Embryonic facial prominence (tissue), 1 donor: ENCODE data around the gene CFAP46.

ENCODE experiments used
- DNase-seq: peaks from one replicate; pipeline ENCODE4 v3.0.0-alpha.2; 2016; ENCODE audit errors: extremely low spot score

CFAP46 gene

DNA sequence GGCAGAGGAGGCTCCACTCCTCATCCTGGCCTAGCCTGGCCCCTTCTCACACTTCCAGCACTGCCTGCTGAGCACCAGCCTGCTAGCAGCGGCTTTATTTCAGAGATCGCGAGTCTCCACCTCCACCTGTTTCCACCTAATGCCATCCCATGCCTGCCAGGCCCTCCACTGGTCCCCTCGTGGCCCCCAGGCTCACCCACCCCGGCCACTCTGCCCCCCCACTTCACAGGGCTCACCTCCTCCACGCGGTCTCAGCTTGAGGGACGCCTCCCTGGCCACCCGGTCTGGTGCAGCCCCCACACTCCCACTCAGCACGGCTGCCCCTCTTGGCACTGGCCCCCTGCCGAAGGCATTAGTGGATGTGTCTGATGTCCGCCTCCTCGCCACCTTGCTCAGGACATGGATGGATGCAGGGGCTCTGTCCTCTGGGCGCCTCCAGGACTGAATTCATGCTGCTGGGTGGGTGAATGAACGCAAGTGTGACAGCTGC lies 152.7 kb downstream of the CFAP46 start:
- no peak for DNase-seq

DNA sequence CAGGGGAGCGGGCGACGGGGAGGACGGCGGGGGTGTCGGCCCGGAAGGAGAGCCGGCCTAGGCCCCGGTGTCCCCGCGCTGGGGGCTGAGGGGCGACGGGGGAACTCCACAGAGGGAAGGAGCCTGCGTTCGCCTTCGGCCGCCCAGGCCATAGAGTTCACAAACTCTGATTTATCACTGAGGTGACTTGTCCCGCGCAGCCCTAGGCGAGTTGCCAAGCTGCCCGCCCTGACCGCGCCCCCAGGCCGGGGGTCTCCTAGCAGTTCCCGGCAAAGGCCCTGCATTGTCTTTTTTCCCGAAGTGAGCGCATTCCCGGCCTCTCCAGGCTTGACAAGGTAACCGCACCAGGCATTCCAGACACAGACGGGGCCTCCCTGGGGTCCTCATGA lies 153.5 kb downstream of the CFAP46 start:
- DNase-seq, result no peak

- no peak for DNase-seq
Measured at GRCh38 chr10:132788180-132788830, 154.1 kb downstream of the CFAP46 start.

DNA sequence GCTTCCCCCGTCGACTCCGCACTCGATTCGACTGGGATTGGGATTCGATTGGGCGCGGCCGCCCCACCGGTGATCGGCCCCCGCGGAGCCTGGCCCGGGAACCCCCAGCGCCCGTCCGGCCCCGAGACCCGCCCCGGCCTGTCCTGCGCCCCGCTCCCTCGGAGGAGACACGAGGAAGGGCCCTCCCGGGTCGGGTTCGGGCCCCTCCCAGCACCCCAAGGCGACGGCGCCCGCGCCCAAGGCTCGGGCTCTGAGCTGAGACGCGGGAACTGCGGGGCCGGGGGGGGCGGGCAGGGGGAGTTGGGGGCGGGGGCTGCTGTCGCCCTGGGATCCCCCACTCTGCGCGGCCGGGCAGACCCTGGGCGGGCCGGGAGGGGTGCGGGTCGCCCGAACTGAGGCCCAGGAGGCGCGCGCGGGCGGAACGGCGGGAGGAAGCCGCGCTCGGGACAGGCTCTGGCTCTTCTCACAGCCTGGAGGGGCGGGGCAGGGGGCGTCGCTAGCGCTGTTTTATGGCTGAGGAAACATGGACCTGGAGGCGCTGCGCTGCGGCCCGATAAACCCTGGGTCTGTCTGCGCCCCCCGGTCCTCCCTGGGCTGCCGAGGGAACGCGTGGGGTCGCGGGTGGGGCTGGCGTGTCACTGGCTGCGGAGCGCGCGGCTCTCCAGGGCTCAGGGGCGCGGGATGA lies 154.7 kb downstream of the CFAP46 start:
- no peak for DNase-seq

DNA sequence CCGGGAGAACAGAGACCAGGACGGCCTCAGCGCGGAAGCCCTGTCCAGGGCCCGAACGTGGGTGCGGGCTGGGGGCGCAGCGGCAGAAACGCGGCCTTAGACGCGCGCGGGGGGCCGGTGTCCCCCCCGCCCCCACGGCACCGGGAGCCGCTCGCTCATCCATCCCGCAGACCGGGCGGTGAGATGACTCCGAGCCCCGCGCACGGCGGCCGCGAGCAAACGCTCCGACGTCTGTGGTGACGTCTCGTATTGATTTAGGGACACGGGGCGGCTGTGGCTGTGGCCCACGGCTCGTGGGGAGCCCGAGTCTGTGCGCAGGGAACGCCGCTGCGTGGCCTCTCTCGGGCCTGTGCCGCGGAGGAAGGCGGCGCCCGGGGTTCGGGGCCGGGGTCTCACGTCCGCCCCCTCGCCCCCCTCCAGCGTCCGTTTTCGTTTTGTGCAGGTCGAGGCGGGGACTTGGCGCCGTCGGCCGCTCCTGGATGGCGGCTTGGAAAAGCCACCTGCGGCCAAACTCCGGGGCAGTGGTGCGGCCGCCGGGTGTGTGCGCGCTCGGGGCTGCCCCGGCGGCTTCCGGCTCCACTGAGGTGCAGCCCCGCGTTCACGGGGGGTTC lies 155.4 kb downstream of the CFAP46 start:
- DNase-seq, result no peak

- no peak for DNase-seq
Measured at GRCh38 chr10:132786476-132786883, 155.9 kb downstream of the CFAP46 start.

GRCh38 chr10:132785723-132786475 lies 156.5 kb downstream of the CFAP46 start, which contains the start of gene NKX6-2:
Gene NKX6-2, minus strand, starts transcription at chr10:132786147. Its CDS starts 199 bp downstream, at chr10:132785948.
- DNase-seq, result no peak

- DNase-seq, result no peak
Measured at GRCh38 chr10:132784866-132785722, 157.3 kb downstream of the CFAP46 start.

- no peak for DNase-seq
Measured at GRCh38 chr10:132783940-132784865, 158.2 kb downstream of the CFAP46 start.

DNA sequence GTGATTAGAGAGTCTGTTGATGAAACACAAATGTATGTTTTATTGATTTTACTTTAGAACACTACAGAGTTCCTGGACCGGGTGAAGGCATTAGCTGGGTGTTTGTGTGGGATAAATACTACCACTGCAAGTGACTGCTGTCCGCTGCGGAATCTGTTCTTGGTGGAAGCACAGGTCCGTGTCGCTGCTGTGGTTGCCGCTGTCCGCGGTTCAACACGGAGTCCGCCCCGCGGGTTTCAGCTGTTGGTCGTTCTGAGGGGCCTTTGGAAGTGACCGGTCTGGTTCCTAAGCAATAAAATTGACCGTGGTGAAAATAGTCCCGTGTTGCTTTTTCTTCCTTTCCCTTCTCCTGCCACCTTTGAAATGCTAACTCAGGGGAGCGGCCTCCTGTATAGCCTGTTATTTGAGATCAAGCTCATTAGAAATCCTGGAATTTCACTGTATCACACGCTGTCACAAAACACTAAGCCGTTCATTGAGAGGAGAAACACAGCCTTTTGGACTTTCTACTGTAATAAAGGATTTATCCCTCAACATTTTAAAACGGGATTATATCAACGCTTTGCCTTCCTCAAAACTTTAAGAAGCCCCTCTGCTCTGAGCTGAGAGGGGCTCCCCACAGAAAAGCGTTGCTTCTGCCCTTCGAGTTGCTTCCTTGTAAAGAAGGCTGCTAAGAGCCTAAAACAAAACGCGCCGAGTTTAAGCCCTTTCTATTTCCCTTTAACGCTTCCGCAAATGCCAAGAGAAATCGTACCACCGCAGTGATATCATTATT lies 159.0 kb downstream of the CFAP46 start:
- DNase-seq, result no peak

DNA sequence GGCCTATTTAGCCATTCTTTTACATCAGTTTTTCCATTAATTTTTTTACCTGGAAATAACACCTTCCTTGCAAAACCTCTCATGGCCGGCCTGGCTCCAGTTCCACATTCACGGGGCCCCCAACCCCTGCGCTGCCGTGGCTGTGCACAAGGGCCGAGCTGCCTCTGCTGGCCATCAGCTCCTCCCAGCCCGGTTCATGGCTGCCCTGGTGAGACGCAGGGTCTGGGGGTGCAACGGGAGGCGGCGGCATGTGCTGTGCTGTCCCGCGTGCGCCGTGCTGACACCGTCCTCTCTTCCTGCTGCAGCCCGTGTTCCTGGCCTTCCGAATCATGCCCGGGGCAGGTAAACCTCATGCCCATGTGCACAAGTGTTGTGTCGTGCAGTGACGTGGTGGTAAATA lies 160.8 kb downstream of the CFAP46 start:
- DNase-seq, result no peak

- no peak for DNase-seq
Measured at GRCh38 chr10:132780356-132780755, 162.0 kb downstream of the CFAP46 start.

GRCh38 chr10:132779549-132780294 lies 162.6 kb downstream of the CFAP46 start:
- no peak for DNase-seq

- no peak for DNase-seq
Measured at GRCh38 chr10:132777441-132777840, 164.9 kb downstream of the CFAP46 start.

DNA sequence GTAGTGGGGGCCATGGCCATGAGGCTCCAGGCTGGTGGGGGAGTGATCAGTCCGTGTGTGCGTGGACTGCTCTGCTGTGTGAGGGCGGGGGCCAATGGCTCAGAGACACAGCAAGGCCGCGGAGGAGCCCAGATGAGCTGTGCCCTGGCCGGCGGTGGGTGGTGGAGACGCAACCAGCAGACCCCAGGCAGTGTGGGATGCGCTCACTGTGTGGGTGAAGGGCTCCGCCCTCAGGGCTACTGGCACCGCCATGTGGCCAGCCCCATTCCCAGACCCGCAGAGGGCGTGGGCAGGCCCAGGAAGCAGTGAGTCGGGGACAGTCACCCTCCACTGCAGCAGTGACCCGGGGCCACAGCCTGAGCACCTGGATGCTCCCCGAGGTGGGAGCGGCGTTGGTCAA lies 165.5 kb downstream of the CFAP46 start:
- DNase-seq, result no peak

DNA sequence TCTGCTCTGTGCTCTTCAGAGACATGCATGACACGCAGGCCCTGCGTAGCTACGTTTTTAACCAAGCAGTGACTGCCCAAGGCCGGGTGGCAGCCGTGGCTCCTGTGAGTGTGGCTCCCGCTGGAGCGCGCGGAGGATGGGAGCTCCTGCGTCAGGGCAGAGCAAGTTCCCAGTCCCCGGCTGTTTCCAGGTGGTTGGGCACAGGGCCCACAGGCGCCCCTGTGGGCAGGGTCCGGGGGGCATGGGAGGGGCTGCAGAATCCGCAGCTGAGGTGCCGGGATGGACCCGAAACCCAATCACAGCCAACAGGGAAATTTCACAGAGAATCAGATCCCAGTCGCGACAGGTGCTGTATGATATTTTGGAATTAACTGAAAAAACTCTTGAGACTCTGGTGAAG lies 166.2 kb downstream of the CFAP46 start:
- no peak for DNase-seq

GRCh38 chr10:132774902-132775863 lies 167.2 kb downstream of the CFAP46 start:
- no peak for DNase-seq
